ENCODE measurements around the gene PPP2R5E. TPM values are rescaled to one million over a fixed set of nuclear protein-coding genes. Genes with fewer than 3 reads are reported as not detected.
"Not testable (repeated sequence)": the region's sequence is repeated elsewhere in the genome, so short reads cannot be mapped to it uniquely, and the experiment has no call there.

PPP2R5E gene
- total RNA-seq, 1 donor from 2014 or later: 50.8 TPM

DNA sequence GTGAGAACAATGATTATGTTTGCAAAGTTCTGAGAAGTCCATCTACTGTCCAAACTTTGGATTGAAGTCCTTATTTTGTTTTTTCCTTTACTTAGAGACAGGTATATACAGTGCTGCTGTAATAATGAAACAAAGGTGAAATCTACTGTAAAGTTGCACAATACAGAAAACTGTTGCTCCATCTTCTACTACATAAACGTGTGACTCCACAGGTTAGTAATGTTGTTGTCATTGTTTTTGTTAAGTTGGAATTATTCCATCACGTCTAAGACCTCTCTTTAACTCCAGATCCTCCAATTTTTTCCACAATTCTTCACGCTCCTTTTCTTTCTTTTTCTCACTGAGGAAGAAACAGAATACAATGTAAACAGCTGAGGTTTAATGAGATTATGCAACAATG lies 167.4 kb downstream of the PPP2R5E start:
- no peaks in the 10 kb centered on the region for H3K4me1 Mint-ChIP-seq (ENCODE audit: unreplicated experiment)
- no peaks in the 10 kb centered on the region for H3K27me3 Mint-ChIP-seq

DNA sequence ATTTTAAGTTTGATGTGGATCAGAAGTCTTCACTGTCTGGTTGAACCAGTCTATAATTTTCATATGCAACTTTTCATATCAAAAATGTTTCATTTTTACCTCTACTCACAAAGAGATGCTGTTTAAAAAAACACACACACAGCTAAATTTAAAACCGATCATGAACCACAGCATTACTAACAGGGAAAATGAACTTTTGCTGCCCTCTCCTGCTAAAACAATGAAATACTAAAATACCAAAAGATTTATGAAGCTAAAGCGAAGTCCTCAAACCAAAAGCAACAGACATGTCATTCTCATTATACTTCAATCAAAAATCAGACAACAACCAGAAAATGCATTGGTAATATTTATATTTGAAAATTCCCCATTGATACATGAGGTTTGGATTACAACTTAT lies 171.6 kb downstream of the PPP2R5E start:
- not testable (repeated sequence) for H3K9me3 Mint-ChIP-seq; H3K4me3 Mint-ChIP-seq; DNase-seq (ENCODE audit: extremely low spot score, unreplicated experiment); H3K27me3 Mint-ChIP-seq; H3K4me1 Mint-ChIP-seq (ENCODE audit: unreplicated experiment); H3K27ac Mint-ChIP-seq
- H3K36me3 Mint-ChIP-seq: peaks cover 32% of the 10 kb centered on the region

More for the DNA sequence above, 167.4 kb downstream of the PPP2R5E start:
- H3K4me3 Mint-ChIP-seq: no peak overlapping the region
- H3K9me3 Mint-ChIP-seq: no peaks in the 10 kb centered on the region
- no peak overlapping the region for H3K27ac Mint-ChIP-seq
- no peak for DNase-seq (ENCODE audit: extremely low spot score, unreplicated experiment)
- H3K36me3 Mint-ChIP-seq: peaks cover 20% of the 10 kb centered on the region
- TF ChIP-seq, protein P1, sequence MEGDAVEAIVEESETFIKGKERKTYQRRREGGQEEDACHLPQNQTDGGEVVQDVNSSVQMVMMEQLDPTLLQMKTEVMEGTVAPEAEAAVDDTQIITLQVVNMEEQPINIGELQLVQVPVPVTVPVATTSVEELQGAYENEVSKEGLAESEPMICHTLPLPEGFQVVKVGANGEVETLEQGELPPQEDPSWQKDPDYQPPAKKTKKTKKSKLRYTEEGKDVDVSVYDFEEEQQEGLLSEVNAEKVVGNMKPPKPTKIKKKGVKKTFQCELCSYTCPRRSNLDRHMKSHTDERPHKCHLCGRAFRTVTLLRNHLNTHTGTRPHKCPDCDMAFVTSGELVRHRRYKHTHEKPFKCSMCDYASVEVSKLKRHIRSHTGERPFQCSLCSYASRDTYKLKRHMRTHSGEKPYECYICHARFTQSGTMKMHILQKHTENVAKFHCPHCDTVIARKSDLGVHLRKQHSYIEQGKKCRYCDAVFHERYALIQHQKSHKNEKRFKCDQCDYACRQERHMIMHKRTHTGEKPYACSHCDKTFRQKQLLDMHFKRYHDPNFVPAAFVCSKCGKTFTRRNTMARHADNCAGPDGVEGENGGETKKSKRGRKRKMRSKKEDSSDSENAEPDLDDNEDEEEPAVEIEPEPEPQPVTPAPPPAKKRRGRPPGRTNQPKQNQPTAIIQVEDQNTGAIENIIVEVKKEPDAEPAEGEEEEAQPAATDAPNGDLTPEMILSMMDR (conservative IDR thresholded peaks at IDR 0.05): no peak

DNA sequence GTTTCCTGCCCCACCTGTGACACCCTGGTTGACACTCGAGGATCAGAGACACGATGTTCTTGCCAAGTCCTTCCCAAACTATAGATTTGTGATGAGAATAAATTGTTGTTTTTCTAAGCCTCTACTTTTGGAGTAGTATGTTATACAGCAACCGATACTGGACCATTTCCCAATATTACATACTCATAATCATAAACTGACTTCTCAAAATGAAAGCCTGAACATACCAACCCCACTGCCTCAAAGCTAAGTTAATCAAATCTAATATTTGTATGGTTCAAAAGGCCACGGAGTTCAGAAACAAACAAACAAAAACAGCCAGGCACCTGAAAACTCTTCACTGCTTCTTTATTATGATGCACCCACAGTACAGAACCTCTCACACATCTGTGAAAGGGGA lies 172.1 kb downstream of the PPP2R5E start:
- Mint-ChIP-seq H3K4me3 (no peak overlapping the region), H3K4me1 (ENCODE audit: unreplicated experiment) (no peaks in the 10 kb centered on the region), H3K9me3 (no peaks in the 10 kb centered on the region), H3K27ac (no peak overlapping the region), H3K36me3 (peaks cover 33% of the 10 kb centered on the region), H3K27me3 (no peaks in the 10 kb centered on the region)
- DNase-seq (ENCODE audit: extremely low spot score, unreplicated experiment): no peak
- TF ChIP-seq, protein P1 (conservative IDR thresholded peaks at IDR 0.05): no peak

DNA sequence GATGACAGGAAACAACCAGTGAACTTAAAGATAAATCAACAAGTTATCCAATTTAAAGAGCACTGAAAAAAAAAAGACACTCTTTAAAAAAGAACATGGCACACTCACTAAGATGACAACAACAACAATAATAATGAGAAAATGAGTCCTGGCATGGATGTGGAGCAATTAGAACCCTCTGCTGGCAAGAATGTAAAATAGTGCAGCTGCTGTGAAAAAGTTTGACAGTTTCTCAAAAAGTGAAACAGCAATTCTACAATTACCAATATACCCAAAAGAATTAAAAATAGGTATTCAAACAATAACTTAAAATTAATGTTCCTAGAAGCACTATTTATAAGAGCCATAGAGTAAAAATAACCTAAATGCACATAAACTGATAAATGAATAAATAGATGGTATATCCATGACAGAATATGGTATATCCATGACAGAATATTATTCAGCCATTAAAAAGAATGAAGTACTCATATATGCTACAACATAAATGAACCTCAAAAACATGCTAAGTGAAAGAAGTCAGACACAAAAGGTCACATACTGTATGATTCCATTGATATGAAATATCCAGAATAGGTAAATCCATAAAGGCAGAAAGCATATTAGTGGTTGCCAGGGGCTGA lies 175.3 kb downstream of the PPP2R5E start:
- Mint-ChIP-seq H3K4me1 (ENCODE audit: unreplicated experiment) (no peaks in the 10 kb centered on the region), H3K36me3 (peaks cover 30% of the 10 kb centered on the region), H3K27ac (no peak overlapping the region), H3K9me3 (peaks cover 13% of the 10 kb centered on the region), H3K27me3 (no peaks in the 10 kb centered on the region), H3K4me3 (no peak overlapping the region)
- TF ChIP-seq, protein P1 (conservative IDR thresholded peaks at IDR 0.05): peak; percentile 19
- DNase-seq (ENCODE audit: extremely low spot score, unreplicated experiment): no peak

DNA sequence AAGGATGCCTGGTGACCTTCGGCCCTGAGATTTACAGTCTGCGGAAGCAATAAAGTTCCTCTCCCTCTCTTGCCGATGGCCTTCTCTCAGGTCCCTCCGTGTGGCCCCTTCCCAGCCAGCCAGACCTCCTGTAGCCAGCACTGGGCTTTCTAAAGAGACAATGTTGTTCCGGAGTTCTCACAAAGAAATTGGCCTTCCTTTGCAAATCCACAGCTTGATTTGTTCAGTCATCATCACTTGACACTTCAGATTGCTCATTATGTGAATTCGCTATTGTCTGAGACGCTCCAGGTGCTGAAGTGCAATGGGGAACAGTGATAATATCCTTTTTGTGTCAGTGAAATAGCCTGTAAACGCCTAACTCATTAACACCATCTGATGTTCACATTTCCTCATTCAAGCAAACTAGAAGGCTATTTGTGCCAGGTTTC lies 180.8 kb downstream of the PPP2R5E start:
- H3K36me3 Mint-ChIP-seq: peaks cover 9% of the 10 kb centered on the region
- no peak overlapping the region for H3K27ac Mint-ChIP-seq
- peak overlapping the region; percentile 22 for H3K4me3 Mint-ChIP-seq
- H3K27me3 Mint-ChIP-seq: no peaks in the 10 kb centered on the region
- H3K4me1 Mint-ChIP-seq (ENCODE audit: unreplicated experiment): peaks cover 6% of the 10 kb centered on the region
- TF ChIP-seq, protein P1 (conservative IDR thresholded peaks at IDR 0.05): no peak
- DNase-seq (ENCODE audit: extremely low spot score, unreplicated experiment): no peak
- H3K9me3 Mint-ChIP-seq: peaks cover 18% of the 10 kb centered on the region

DNA sequence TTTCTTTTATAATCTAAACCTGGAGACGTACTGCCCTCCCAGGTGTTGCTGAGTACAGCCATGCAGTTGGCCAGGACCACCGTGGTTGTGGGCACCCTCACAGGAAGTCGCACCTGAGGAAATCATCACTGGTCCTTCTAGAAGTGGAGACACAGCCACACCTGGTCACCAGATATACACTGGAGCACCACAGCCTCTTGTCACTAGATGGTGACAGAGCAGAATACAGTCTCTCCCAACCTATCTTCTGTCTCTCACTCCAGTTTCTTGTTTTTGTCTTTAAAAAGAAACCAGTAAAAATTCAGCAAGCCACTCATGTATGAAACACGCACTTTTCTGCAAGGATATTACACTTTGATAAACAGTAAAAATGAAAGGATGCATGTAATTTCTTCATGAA lies 181.4 kb downstream of the PPP2R5E start:
- Mint-ChIP-seq H3K27me3 (no peaks in the 10 kb centered on the region), H3K4me3 (peak overlapping the region; percentile 22), H3K4me1 (ENCODE audit: unreplicated experiment) (peaks cover 6% of the 10 kb centered on the region), H3K36me3 (peaks cover 7% of the 10 kb centered on the region), H3K9me3 (peaks cover 18% of the 10 kb centered on the region), H3K27ac (no peak overlapping the region)
- TF ChIP-seq, protein P1 (conservative IDR thresholded peaks at IDR 0.05): no peak
- DNase-seq (ENCODE audit: extremely low spot score, unreplicated experiment): no peak

Data from type B pancreatic cell (in vitro differentiated cells).